DND-41 (cell line): ENCODE data around the gene CRACR2B.
A peak's percentile ranks its signal among the peaks of the same experiment; 100 is the strongest.

Experiments used
- ATAC-seq: fragments of 200-7000 bp; cut with Tn5 transposase; 3 replicates; pipeline ENCODE4 v1.9.1; 2021; ENCODE audit warnings: low read depth; ENCODE audit not compliant: insufficient read depth
- DNase-seq: peaks from one replicate; pipeline ENCODE4 v3.0.0-alpha.2; 2020
- H2AFZ ChIP-seq: 2 replicates; pipeline ENCODE4 v1.6.0; 2012; ENCODE audit warnings: low read depth, low read length
- H3K27ac ChIP-seq: 2 replicates; pipeline ENCODE4 v1.5.1; 2012; ENCODE audit warnings: low read length, inconsistent platforms
- H3K27me3 ChIP-seq: fragments of 200-600 bp; sonication (generic); 2 replicates; pipeline ENCODE4 v1.6.0; 2012; ENCODE audit warnings: low read length, mild to moderate bottlenecking, inconsistent platforms; ENCODE audit not compliant: insufficient read depth, poor library complexity
- H3K36me3 ChIP-seq: 2 replicates; pipeline ENCODE4 v1.5.1; 2012; ENCODE audit warnings: low read length, inconsistent platforms; ENCODE audit not compliant: insufficient read depth
- H3K4me1 ChIP-seq: 2 replicates; pipeline ENCODE4 v1.5.1; 2012; ENCODE audit warnings: mild to moderate bottlenecking, low read length; ENCODE audit not compliant: insufficient read depth
- H3K4me2 ChIP-seq: 2 replicates; pipeline ENCODE4 v1.6.0; 2012; ENCODE audit warnings: mild to moderate bottlenecking, moderate library complexity, low read length, inconsistent platforms; ENCODE audit not compliant: insufficient read depth
- H3K4me3 ChIP-seq, 2 experiments: fragments of 200-600 bp in 1 of 2; shearing (Covaris generic) in 1 of 2; 2 replicates each; pipeline ENCODE4 v1.5.1; 2012 to 2016; ENCODE audit warnings: inconsistent platforms in 2 of 2, low read length in 2 of 2, mild to moderate bottlenecking in 2 of 2, low read depth in 1 of 2, moderate library complexity in 1 of 2
- H3K79me2 ChIP-seq: 2 replicates; pipeline ENCODE4 v1.6.0; 2012; ENCODE audit warnings: low read length, inconsistent platforms; ENCODE audit not compliant: insufficient read depth
- H3K9ac ChIP-seq: 2 replicates; pipeline ENCODE4 v1.6.0; 2012; ENCODE audit warnings: low read depth, mild to moderate bottlenecking, inconsistent platforms, low read length, moderate library complexity
- H3K9me3 ChIP-seq: 2 replicates; pipeline ENCODE4 v1.5.1; 2012; ENCODE audit warnings: low read length, moderate library complexity, mild to moderate bottlenecking, inconsistent platforms; ENCODE audit not compliant: insufficient read depth, severe bottlenecking
- H4K20me1 ChIP-seq: 2 replicates; pipeline ENCODE4 v1.6.0; 2012; ENCODE audit warnings: low read length; ENCODE audit not compliant: insufficient read depth
- CTCF ChIP-seq: IDR thresholded peaks from 2 replicates; pipeline ENCODE4 v1.5.1; 2012; ENCODE audit warnings: borderline replicate concordance, low read length, moderate library complexity, mild to moderate bottlenecking; ENCODE audit not compliant: poor library complexity, severe bottlenecking; ENCODE audit errors: extremely low read depth
- EZH2 ChIP-seq: IDR thresholded peaks from 3 replicates; pipeline ENCODE4 v1.6.1; 2012; ENCODE audit warnings: borderline replicate concordance, low read depth, mild to moderate bottlenecking, moderate library complexity, low read length, inconsistent platforms; ENCODE audit not compliant: severe bottlenecking

The CRACR2B gene

GRCh38 chr11:869399-870126 lies 41.8 kb downstream of the CRACR2B start:
- Histone ChIP-seq H3K4me1 (no peaks in the 10 kb centered on the region), H3K27me3 (no peaks in the 10 kb centered on the region), H2AFZ (no peak overlapping the region), H3K4me3 (no peak overlapping the region), H4K20me1 (peaks cover 9% of the 10 kb centered on the region), H3K79me2 (no peaks in the 10 kb centered on the region), H3K9me3 (no peaks in the 10 kb centered on the region), H3K9ac (no peak overlapping the region), H3K27ac (no peak overlapping the region), H3K36me3 (peaks cover 41% of the 10 kb centered on the region), H3K4me2 (no peak overlapping the region)
- TF ChIP-seq CTCF = no peak
- no peak for TF ChIP-seq EZH2
- ATAC-seq = no peak
- no peak for DNase-seq

GRCh38 chr11:870127-870413 lies 42.4 kb downstream of the CRACR2B start:
- DNase-seq (no peak), ATAC-seq (no peak)
- Histone ChIP-seq H3K4me1 (no peaks in the 10 kb centered on the region), H3K36me3 (peaks cover 46% of the 10 kb centered on the region), H2AFZ (no peak overlapping the region), H4K20me1 (peaks cover 9% of the 10 kb centered on the region), H3K27me3 (no peaks in the 10 kb centered on the region), H3K4me3 (no peak overlapping the region), H3K79me2 (no peaks in the 10 kb centered on the region), H3K27ac (no peak overlapping the region), H3K9me3 (no peaks in the 10 kb centered on the region), H3K9ac (no peak overlapping the region), H3K4me2 (no peak overlapping the region)
- TF ChIP-seq CTCF = peak; percentile 14
- TF ChIP-seq EZH2 = no peak

GRCh38 chr11:870418-870817 lies 42.7 kb downstream of the CRACR2B start:
- H3K9me3 ChIP-seq = no peaks in the 10 kb centered on the region
- H3K4me3 ChIP-seq = no peak overlapping the region
- TF ChIP-seq EZH2 (no peak), CTCF (no peak)
- ATAC-seq (no peak), DNase-seq (no peak)
- no peak overlapping the region for H3K9ac ChIP-seq
- no peaks in the 10 kb centered on the region for H3K79me2 ChIP-seq
- peaks cover 50% of the 10 kb centered on the region for H3K36me3 ChIP-seq
- no peak overlapping the region for H3K4me2 ChIP-seq
- H3K4me1 ChIP-seq = no peaks in the 10 kb centered on the region
- H2AFZ ChIP-seq = no peak overlapping the region
- H3K27ac ChIP-seq = no peak overlapping the region
- H3K27me3 ChIP-seq = no peaks in the 10 kb centered on the region
- peaks cover 9% of the 10 kb centered on the region for H4K20me1 ChIP-seq
